Neural cell (in vitro differentiated cells): Measurements from ENCODE around the gene FFAR2.

Source experiments
- CTCF ChIP-seq: fragments of 450-650 bp; IDR thresholded peaks from 2 replicates; pipeline ENCODE4 v1.5.1; 2014; ENCODE audit warnings: antibody characterized with exemption, mild to moderate bottlenecking, moderate library complexity; ENCODE audit not compliant: poor library complexity, severe bottlenecking
- EP300 ChIP-seq: fragments of 450-650 bp; conservative IDR thresholded peaks from 2 replicates; pipeline ENCODE4 v1.6.1; 2014; ENCODE audit warnings: antibody characterized with exemption, mild to moderate bottlenecking, moderate library complexity; ENCODE audit not compliant: poor library complexity, severe bottlenecking
- EZH2 ChIP-seq: fragments of 200-600, 300-800 bp; shearing (Covaris generic), sonication (generic); IDR thresholded peaks from 2 replicates; pipeline ENCODE4 v1.6.1; 2014; ENCODE audit warnings: antibody characterized with exemption, low read length, borderline replicate concordance, mild to moderate bottlenecking; ENCODE audit not compliant: insufficient read depth, poor library complexity, severe bottlenecking
- RAD21 ChIP-seq: fragments of 450-650 bp; conservative IDR thresholded peaks from 2 replicates; pipeline ENCODE4 v1.6.1; 2014; ENCODE audit warnings: antibody characterized with exemption, mild to moderate bottlenecking, moderate library complexity

- TF ChIP-seq CTCF: no peak
- TF ChIP-seq EP300: no peak
- no peak for TF ChIP-seq RAD21
- no peak for TF ChIP-seq EZH2
Measured at GRCh38 chr19:35459414-35460082, 11.5 kb downstream of the FFAR2 start.
